ENCODE results near the gene USP1.

GRCh38 chr1:62438163-62438562 is 1.3 kb downstream of the USP1 start:
- TF ChIP-seq CTCF (IDR thresholded peaks at IDR 0.05) = no peak
- TF ChIP-seq POLR2AphosphoS5 (IDR thresholded peaks at IDR 0.05; ENCODE audit: low read depth, low read length) = no peak
- TF ChIP-seq SIN3A (IDR thresholded peaks at IDR 0.05; ENCODE audit: borderline replicate concordance, insufficient read depth, low read depth, low read length) = no peak
- no peak for TF ChIP-seq TCF7L2 (IDR thresholded peaks at IDR 0.05; ENCODE audit: low read depth, low read length)
- TF ChIP-seq REST (IDR thresholded peaks at IDR 0.05; ENCODE audit: insufficient read depth in 1 of 2, low read depth in 2 of 2, low read length in 1 of 2) = no peak
